GM04504 (cell line): Measurements from ENCODE around the gene UBB.

ENCODE experiments used
- DNase-seq: peaks from one replicate; pipeline ENCODE4 v3.0.0-alpha.2; 2012; ENCODE audit warnings: low read depth

UBB gene

DNA sequence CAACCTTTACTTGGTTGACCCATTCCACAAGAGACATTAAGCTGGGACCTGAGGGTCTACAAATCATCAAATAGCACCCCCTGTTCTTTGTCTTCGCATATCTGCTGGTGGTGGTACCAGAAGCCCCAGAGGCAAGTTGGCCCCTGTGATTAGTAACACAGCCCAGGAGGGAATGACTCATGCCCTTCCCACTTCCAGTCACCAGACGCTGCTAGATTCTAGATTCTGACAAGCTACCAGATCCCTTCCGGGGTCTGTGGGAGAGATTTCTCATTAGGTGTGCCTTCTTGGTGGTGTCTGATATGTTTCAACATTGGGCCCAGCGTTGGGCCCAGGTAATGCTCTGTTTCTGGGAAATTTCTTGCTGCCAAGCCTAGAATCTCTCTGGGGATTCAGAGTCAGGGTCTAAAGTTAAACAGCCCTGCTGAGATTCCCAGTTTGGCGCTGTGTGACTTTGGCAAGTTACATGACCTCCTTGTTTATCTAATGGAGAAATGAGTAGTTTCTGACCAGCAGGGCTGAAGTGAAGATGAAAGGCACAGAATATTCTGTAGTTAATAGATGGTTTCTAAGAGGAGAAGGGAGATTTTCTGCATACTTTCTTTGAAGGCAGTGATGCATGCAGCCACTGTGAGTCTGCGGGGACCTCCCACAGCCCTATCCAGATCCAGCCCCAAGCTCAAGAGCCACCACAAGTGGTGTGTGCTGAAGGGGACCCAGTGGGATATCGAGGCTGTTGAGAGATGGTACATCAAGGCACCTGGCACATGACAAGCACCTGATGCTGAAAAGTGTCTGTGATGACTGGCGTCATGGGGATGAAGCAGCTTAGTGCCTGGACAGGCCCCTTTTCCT, 38.4 kb downstream of the UBB start:
- peak; percentile 71 for DNase-seq

DNA sequence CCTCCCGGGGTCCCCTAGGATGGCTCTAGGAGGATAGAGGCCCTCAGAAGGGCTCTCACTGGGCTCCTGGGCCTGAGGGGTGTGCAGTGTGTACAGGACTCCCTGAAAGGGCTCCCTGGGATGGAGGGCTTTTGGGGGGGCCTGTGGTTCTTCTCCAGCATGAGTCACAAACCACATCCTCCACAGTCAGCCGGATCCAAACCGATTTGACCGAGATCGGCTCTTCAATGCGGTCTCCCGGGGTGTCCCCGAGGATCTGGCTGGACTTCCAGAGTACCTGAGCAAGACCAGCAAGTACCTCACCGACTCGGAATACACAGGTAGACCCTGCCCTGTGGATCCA, 39.0 kb downstream of the UBB start:
- peak; percentile 64 for DNase-seq

DNA sequence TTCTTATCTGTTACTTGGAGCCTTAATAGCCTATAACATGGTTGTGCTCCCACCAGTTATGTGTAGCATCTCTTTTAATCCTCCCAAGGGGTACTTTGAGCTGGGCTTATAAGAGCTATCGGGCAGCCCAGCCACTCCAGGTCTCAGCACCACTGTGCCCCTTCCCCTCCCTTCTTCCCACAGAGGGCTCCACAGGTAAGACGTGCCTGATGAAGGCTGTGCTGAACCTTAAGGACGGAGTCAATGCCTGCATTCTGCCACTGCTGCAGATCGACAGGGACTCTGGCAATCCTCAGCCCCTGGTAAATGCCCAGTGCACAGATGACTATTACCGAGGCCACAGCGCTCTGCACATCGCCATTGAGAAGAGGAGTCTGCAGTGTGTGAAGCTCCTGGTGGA, 41.5 kb downstream of the UBB start:
- DNase-seq, result no peak

DNA sequence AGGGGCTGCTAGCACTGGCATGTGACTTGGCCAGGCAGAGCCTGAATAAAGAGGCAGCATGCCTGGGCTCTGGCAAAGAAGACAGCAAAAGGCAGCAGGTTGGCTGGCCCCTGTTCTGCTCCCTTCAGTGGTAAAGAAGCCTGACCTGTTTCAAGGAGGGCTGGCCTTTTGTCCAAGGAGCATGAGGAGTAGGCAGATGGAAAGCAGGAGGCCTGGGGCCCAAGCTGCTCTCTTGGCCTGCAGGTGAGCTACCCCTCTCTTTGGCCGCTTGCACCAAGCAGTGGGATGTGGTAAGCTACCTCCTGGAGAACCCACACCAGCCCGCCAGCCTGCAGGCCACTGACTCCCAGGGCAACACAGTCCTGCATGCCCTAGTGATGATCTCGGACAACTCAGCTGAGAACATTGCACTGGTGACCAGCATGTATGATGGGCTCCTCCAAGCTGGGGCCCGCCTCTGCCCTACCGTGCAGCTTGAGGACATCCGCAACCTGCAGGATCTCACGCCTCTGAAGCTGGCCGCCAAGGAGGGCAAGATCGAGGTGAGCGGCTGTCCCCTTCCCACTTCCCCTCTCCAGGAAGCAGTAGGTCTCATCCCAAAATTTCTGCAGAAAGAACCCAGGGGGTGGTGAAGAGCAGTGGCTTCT, 42.5 kb downstream of the UBB start:
- no peak for DNase-seq

DNA sequence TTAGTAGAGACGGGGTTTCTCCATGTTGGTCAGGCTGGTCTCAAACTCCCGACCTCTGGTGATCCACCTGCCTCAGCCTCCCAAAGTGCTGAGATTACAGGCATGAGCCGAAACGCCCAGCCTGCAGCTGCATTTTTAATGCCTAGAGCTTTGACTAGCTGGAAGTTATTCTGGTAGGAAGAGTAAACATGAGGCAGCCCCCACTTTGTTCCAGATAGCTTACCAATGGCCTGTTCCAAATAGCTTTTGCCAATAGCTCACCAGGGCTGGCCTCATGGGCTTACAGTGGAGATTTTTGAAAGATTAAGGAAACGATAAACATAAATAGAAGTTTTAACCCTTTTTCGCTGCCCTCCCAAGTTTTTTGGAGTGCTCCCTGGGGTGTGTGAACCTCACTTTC, 44.3 kb downstream of the UBB start:
- DNase-seq, result no peak

DNA sequence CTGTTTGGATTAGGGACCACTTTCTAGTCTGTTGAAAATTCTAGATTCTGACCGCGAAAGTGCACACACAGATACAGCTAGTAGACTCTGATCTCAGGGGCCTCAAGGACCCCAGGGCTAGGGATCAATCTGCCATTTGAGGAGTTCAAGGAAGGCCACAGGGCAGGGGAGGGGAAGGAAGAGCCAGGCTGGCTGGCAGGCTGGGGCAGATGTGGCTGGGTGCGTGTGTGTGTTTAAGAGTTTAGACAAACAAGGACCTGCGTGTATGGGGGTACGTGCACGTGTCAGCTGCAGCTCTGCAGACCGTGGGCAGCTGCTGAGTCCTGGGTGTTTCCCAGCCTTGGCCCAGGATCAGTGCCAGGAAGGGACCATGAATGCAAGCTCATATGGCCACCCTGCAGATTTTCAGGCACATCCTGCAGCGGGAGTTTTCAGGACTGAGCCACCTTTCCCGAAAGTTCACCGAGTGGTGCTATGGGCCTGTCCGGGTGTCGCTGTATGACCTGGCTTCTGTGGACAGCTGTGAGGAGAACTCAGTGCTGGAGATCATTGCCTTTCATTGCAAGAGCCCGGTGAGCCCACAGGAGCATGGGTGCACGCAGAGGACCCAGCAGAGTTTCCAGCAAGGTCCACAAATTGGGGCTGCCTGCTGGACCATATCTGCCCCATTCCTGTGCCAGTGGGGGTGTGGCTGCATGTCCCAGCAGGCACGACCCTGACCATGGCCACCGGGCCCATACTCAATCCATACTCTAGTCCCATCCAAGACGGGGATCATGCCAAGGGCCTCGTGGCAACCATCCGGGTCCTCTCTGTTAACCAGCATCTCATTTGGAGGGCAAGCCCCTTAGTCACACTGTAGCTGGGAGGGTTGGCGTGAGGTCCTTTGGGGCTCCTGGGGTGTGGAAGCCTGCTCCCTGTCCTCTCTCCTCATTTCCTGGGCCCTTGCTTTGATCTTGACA, 45.1 kb downstream of the UBB start:
- no peak for DNase-seq

DNA sequence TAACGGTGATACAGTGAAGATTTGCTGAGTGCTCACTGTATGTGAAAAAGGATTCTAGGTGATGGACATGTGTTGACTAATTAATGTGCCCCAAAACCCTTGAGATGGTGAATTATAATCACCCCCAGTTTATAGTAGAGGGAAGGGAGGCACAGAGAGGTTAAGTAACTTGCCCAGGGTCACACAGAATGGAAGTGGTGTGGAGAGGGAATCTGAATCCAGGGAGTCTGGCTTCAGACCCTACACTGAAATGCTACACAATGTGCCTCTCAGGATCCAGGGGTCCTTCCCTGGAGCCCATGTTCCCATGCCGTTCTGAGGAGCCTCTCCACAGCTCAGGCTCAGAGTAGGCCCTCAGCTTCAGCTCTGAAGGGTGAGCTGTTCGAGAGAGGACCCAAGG, 46.1 kb downstream of the UBB start:
- no peak for DNase-seq

DNA sequence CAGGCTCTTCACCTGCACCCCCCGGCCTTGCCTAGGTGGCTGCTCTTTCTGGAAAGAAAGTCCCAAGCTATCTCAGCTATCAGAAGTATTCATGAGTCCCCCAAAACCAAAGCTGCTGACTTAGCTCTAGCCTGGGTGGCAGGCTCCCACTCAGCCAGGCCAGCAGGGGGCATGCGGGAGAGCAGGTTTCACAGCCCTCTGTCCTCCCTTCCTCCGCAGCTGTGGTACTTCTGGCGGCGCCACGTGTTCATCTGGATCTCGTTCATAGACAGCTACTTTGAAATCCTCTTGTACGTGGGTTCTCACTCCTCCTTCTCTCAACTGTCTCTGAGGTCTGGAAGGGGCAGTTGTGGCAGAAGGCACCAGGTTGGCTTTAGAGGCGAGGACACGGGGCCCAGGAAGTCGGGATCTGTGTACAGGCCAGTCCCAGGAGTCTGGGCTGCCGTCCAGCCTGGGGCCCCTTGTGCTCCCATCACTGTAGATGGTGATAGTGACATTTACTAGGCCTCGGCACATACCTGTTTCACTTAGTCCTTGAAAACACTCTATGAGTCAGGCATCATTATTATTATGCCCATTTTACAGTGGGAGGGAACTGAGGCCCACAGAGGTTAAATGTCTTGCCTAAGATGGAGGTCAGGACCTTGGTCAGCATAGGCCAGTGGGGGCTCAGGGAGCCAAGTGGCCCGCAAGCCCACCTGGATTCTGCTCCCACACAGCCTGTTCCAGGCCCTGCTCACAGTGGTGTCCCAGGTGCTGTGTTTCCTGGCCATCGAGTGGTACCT, 47.4 kb downstream of the UBB start:
- DNase-seq, result no peak

DNA sequence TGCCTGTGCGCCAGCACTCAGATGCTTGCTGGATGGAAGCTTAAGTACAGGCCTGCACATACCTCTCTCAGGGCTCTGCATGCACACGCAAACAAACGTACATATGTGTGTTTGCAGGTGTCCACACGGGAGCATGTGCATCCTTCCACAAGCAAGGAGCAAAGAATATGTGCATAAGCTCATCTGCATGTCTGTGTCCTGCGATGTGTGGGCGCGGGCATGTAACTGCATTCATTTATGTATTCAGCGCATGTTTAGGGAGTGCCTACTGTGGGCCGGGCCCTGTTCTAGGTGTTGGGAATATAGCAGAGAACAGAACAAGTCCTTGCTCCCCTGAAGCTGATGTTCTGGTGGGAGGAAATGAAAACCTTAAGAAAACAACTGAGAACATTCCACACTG, 48.2 kb downstream of the UBB start:
- DNase-seq, result no peak

DNA sequence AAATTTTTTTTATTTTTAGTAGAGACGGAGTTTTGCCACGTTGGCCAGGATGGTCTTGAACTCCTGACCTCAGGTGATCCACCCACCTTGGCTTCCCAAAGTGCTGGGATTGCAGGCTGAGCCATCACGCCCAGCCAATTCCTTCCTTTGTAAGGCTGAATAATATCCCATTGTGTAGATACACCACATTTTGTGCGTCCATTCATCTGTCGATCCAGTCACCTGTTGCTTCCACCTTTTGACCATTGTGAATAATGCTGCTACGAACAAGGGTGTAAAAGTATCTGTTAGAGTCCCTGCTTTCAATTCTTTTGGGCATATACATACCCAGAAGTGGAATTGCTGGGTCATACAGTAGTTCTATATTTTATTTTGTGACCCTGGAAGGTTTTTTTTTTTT, 49.8 kb downstream of the UBB start:
- no peak for DNase-seq

DNA sequence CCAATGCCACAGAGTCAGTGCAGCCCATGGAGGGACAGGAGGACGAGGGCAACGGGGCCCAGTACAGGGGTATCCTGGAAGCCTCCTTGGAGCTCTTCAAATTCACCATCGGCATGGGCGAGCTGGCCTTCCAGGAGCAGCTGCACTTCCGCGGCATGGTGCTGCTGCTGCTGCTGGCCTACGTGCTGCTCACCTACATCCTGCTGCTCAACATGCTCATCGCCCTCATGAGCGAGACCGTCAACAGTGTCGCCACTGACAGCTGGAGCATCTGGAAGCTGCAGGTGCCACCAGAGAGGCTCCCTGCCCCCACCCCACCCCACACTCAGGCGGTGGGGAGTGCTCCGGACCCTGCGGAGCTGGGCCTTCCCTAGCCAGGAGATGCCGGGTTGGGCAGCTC, 51.1 kb downstream of the UBB start:
- no peak for DNase-seq
